ENCODE data around the gene HHAT.
"Not testable (repeated sequence)": the region's sequence is repeated elsewhere in the genome, so short reads cannot be mapped to it uniquely, and the experiment has no call there.

Gene HHAT

DNA sequence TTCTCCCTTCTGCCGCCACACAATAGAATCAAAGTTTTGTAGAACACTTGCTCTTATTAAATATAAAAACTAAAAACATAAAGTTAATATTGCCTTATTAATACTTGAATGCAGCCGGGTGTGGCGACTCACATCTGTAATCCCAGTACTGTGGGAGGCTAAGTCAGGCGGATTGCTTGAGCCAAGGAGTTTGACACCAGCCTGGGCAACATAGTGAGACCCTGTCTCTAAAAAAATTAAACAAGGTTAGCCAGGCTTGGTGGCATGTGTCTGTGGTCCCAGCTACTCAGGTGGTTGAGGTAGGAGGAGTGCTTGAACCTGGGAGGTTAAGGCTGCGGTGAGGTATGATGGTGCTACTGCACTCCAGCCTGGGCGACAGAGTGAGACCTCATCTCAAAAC lies 13.2 kb upstream of the HHAT start:
- DNase-seq: no peak

- DNase-seq: no peak
These were observed 7.6 kb upstream of the HHAT start for GRCh38 chr1:210321131-210321530.

DNA sequence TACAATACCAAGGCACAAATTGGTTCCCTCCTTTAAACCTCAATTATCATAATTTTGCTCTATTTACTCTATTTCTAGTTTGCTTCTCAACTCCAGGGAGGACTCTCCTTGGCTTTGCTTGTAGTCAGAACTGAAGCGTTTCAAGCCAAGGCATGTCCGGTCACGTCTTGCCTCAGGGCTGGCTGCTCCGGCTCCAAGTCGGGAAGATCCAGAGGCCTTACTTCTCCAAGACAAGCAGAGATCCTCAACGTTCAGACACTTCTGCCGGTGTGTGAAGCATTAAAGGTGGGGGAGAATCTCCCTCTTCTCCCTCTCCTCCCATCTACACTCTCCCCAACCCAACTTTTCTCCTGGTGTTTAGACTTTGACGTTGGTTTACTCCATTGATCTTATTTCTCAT lies 7.2 kb upstream of the HHAT start:
- no peak for DNase-seq

DNA sequence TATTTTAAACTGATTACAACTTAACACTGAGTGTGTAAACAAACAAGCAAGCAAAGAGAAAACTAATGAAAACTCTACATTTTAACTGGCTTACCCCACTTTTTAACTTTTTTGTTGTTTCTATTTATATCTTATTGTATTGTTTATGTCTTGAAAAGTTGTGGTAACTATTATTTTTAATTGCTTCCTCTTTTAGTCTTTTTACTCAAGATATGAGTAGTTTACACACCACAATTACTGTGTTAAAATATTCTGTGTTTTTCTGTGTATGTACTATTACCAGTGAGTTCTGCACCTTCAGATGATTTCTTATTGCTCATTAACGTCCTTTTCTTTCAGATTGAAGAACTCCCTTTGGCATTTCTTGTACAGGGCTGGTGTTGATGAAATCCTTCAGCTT lies 4.7 kb upstream of the HHAT start:
- no peak for DNase-seq

DNA sequence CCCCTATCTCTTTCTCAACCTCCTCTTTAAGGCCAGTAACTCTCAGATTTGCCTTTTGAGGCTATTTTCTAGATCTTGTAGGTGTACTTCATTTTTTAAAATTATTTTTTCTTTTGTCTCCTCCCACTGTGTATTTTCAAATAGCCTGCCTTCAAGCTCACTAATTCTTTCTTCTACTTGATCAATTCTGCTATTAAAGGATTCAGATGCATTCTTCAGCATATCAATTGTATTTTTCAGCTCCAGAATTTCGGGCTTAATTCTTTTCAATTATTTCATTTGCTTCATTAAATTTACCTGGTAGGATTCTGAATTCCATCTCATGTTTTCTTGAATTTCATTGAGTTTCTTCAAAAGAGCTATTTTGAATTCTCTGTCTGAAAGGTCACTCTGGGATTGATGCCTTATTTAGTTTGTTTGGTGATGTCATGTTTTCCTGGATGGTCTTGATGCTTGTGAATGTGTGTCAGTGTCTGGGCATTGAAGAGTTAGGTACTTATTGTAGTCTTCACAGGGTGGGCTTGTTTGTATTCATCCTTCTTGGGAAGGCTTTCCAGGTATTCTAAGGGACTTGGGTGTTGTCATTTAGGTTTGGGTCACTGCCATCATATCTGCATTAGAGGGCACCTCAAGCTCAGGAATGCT lies 3.6 kb upstream of the HHAT start:
- DNase-seq: no peak

- no peak for DNase-seq
These were observed 513 bp upstream of the HHAT start for GRCh38 chr1:210328032-210328745.

DNA sequence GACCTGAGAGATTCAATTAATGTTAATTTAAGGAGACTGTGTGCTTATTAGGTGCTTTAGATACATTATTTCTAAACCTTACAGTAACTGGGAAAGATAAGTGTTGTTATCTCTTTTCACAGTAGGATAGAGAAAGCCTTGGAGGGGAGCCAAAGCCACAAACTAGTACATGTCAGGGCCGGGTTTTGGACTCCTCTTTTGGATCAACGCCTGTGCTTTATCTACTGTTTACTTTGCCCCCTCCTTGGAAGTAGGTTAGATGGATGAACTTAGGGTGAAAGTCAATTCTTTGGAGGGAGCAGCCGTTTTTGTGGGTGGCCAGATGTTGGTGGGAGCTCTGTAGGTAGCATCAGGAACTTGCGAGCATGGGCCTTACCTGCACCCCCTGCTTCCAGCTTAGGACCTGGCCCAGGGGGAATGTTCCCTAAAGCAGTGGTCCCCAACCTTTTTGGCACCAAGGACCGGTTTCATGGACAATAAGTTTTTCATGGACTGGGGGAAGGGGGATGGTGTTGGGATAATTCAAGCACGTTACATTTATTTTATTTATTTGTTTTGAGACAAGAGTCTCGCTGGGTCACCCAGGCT lies 1.7 kb downstream of the HHAT start:
- no peak for DNase-seq

DNA sequence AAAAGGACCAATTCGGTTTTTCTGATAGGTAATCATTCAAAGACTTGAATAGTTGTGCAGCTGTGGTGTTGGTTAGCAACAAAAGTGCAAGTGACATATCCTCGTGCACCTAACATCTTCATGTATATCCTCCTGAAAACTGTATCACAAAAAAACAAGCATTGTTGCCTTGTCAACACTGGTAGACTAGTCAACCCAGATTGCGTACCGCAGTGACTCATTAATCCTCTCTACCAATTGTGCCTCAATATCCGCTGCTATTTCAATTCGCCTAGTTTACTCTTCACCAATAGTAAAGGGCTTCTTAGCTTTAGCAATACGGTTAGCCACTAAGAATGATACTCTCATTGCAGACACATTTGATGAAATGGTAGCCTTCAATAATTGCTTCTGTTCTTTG lies 3.5 kb downstream of the HHAT start:
- DNase-seq: peak; percentile 31

- peak; percentile 54 for DNase-seq
These were observed 4.2 kb downstream of the HHAT start for GRCh38 chr1:210332719-210333398.

- DNase-seq: no peak
These were observed 6.3 kb downstream of the HHAT start for GRCh38 chr1:210335001-210335400.

- DNase-seq: no peak
These were observed 7.7 kb downstream of the HHAT start for GRCh38 chr1:210336362-210336761.

DNA sequence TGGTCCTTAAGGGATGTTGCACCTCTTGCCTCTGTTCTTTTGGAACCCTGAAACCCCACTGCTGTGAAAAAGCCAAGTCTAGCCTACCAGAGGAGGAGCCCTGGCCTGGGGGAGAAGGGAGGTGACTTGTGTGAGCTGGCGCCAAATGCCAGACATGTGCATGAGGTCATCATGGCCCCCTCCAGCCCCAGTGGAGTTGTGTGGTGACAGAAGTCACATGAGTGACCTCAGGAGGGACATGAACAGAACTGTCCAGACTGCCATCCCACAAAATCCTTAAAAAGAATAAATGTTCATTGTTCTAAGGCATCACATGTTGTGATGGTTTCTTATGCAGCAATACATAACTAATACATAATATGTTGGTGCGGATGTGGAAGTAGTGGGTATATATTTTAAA lies 10.8 kb downstream of the HHAT start:
- no peak for DNase-seq

DNA sequence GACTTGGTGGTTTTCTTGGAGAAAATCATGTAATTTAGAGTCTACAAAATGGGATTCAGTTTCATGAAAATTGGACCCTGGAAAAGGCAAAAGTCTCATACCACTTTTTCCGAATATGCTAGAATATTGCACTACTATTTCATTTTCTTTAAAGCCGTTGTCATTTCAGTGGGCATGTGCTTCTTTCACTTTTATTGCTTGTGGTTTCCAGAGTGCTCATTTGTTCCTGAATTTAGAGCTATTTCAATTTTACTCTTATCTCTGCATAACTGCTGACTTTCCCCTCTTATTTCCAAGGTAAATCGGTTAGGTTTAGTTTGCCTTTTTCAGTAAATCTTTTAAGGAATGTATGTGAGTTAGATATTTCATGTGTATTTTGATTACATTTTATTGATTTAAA lies 11.6 kb downstream of the HHAT start:
- DNase-seq: no peak

GRCh38 chr1:210340841-210341240 lies 12.1 kb downstream of the HHAT start:
- peak; percentile 13 for DNase-seq

GRCh38 chr1:210342986-210343780 lies 14.5 kb downstream of the HHAT start:
- DNase-seq: no peak

DNA sequence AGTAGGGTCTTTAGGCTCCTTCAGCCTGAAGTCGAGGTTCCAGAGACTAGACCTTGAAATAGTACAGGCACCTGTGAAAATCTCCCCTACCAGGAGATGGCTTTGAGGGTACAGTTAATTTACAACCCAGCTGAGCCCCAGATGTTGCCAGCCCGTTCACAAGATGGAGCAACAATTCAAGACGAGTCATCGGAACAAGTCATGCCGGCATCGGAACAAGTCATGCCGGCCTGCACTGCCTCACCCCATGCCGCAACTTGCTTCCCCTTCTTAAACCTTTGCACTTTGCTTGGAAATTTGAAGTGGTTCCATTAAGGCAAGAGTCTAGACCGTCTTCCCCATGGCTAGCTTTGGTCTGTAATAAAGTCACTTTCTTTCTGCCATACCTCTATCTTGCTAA lies 16.0 kb downstream of the HHAT start:
- DNase-seq: no peak

GRCh38 chr1:210347112-210347511 lies 18.4 kb downstream of the HHAT start:
- DNase-seq: no peak

DNA sequence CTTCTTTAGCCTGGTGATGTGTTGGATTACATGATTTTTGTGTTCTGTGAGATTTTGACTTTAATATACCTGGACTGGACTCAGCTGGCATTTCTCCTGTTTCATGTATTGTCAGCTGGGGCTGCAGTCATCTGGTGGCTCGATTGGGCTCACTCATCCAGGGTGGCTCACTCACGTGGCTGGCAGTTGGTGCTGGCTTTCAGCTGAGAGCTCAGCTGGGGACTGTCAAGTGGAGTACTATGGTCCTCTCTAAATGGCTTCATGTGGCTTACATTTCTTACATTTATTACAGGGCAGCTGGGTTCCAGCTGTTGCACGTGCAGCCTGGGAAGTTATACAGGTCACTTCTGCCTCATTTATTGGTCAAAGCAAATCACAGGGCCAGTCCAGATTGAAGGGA lies 22.8 kb downstream of the HHAT start:
- DNase-seq: no peak

- no peak for DNase-seq
These were observed 23.9 kb downstream of the HHAT start for GRCh38 chr1:210352575-210352974.

GRCh38 chr1:210354305-210354704 lies 25.6 kb downstream of the HHAT start:
- not testable (repeated sequence) for DNase-seq

DNA sequence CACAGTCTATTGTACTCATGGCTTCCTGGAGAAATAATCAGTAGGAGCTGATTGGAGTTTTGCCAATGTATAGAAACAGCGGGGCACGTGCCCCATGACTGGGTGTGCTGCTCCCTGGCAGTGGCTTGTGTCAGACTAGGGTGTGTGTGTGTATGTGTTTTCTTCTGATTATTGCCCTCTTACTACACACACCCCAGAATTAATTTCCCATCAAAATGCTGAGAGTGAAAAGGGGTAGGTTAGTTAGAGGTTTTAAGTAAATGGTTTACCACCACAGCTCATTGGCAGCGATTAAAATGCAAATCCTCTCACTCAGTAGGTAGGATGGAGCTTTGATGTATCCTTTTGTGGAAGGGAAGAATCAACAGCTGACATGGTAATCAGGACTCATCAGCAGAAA lies 29.9 kb downstream of the HHAT start:
- no peak for DNase-seq

- DNase-seq: no peak
These were observed 30.6 kb downstream of the HHAT start for GRCh38 chr1:210359255-210359654.

GRCh38 chr1:210360852-210361477 lies 32.3 kb downstream of the HHAT start:
- DNase-seq: no peak
